ENCODE results near the gene RNF114.

- TF ChIP-seq CTCF (IDR thresholded peaks at IDR 0.05), result no peak
- no peak for TF ChIP-seq POLR2A (IDR thresholded peaks at IDR 0.05)
These were observed 47.1 kb downstream of the RNF114 start for GRCh38 chr20:49983123-49983847.

Measured in thyroid gland (tissue), 4 donors.